GM12878 (cell line): Measurements from ENCODE around the gene OAF. TPM values are rescaled to one million over a fixed set of nuclear protein-coding genes. Genes with fewer than 3 reads are reported as not detected.

ENCODE experiments used
- CEBPB ChIP-seq, 2 experiments: fragments of 150-350 bp in 1 of 2; IDR thresholded peaks; 2 replicates each; pipeline ENCODE4 v1.6.1; 2012 to 2014; ENCODE audit warnings: low read depth in 2 of 2, low read length in 2 of 2, borderline replicate concordance in 1 of 2, inconsistent platforms in 1 of 2
- FOS ChIP-seq: IDR thresholded peaks from 3 replicates; pipeline ENCODE4 v1.6.1; 2011; ENCODE audit warnings: borderline replicate concordance; ENCODE audit not compliant: insufficient read length; ENCODE audit errors: extremely low read depth
- HDAC6 ChIP-seq: fragments of 200-600 bp; sonication (generic); IDR thresholded peaks from one replicate; pipeline ENCODE4 v1.8.0; 2017; ENCODE audit warnings: antibody characterized with exemption; ENCODE audit not compliant: unreplicated experiment
- RBBP5 ChIP-seq: fragments of 200-600 bp; sonication (generic); conservative IDR thresholded peaks from 2 replicates; pipeline ENCODE4 v1.6.1; 2016
- SRF ChIP-seq, 2 experiments: IDR thresholded peaks; 2 replicates each; pipeline ENCODE4 v1.6.1; 2011; ENCODE audit warnings: low read depth in 2 of 2, low read length in 2 of 2, mild to moderate bottlenecking in 1 of 2, moderate library complexity in 1 of 2
- STAT3 ChIP-seq: IDR thresholded peaks from 2 replicates; pipeline ENCODE4 v1.6.1; 2011; ENCODE audit warnings: low read depth, low read length, improper control_type of control experiment
- TBL1XR1 ChIP-seq: IDR thresholded peaks from 2 replicates; pipeline ENCODE4 v1.6.1; 2012; ENCODE audit warnings: low read depth, low read length, improper control_type of control experiment
- ZNF384 ChIP-seq: IDR thresholded peaks from 2 replicates; pipeline ENCODE4 v1.6.1; 2012; ENCODE audit warnings: low read depth, mild to moderate bottlenecking, low read length, improper control_type of control experiment, borderline replicate concordance
- ZNF622 ChIP-seq: fragments of 450-650 bp; IDR thresholded peaks from 2 replicates; pipeline ENCODE4 v1.6.1; 2017; ENCODE audit warnings: mild to moderate bottlenecking, inconsistent platforms
- polyA plus RNA-seq, 11 experiments: library from polyadenylated mRNA; depleted of rRNA in 4 of 11; unstranded in 6 of 11; stranded (reverse) in 5 of 11; fragments of >200 nt; fragmentation: Nextera tagmentation in 4 of 11; fragmentation: Illumina TruSeq in 1 of 11; extraction: Ambion mirVana in 4 of 11; extraction: Trizol in 1 of 11; gene quantifications; 1 replicate in 1 of 11; 2 replicates in 10 of 11; pipeline versions ENCODE4 v1.2.1 to v1.2.3, GENCODE V29; 2011 to 2016; ENCODE audit warnings: inconsistent platforms in 2 of 11, missing spikeins in 2 of 11, low read depth in 1 of 11
- total RNA-seq, 4 experiments: library from RNA; depleted of rRNA in 3 of 4; stranded (reverse); fragments of >200 nt in 3 of 4; fragmentation: Illumina TruSeq in 1 of 4; extraction: Trizol in 1 of 4; gene quantifications; 2 replicates each; pipeline versions ENCODE4 v1.2.1 to v1.2.3, GENCODE V29; 2013 to 2021
- TF ChIP-seq, protein P1 (sequence below): IDR thresholded peaks from 2 replicates; pipeline ENCODE4 v1.6.1; 2011; ENCODE audit warnings: low read depth, mild to moderate bottlenecking, low read length, moderate library complexity, borderline replicate concordance; ENCODE audit errors: extremely low read depth
- TF ChIP-seq, protein P2 (sequence below): fragments of 450-650 bp; IDR thresholded peaks from 2 replicates; pipeline ENCODE4 v1.6.1; 2018; ENCODE audit warnings: mild to moderate bottlenecking, low read depth, moderate library complexity; ENCODE audit not compliant: partially characterized antibody

Gene OAF
- total and polyA plus RNA-seq, 10 of the 15 experiments (the other 5 are each of a cell fraction or from before 2014, with no cell fraction given), result 0.10 to 4.7 (median 1.1) TPM

DNA sequence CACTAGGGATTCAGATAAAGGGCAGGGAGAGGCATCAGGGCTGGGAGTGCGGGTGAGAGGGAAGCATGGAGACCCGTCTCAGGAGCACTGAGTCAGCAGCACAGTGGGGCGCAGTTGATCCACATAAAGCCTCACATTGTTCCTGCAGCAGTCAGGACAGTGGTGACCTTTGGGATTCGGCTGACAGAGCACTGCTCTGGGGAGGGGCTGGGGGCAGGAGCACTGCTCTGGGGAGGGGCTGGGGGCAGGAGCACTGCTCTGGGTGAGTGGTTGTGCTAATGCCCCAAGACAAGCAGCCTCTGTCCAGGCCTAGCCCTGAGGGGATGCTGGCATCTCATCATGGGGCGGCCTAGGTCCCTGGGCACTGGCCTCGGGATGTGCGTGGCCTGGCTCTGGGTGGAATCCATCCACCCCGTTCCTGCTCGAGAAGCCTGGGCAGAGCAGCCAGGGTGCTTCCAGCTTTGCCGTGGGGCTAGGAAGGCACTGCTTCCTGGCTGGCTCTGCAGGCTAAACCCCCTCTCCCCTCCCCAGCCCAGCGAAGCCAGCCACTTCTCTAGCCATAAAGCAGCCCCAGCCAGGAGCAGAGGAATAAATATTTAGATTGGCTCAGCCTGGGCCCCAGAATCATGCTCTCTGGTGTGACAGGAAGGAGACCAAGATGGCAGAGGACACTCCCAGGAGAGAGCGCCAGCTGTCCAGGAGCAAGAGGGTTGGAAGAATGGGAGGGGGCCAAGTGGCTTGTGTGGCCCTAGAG is 7.3 kb downstream of the OAF start (continued):
- no peak for TF ChIP-seq RBBP5
- TF ChIP-seq ZNF384, result no peak
- no peak for TF ChIP-seq ZNF622
- TF ChIP-seq FOS, result no peak
- TF ChIP-seq CEBPB (IDR thresholded peaks at IDR 0.05; ENCODE audit: borderline replicate concordance in 1 of 2, low read depth in 2 of 2, low read length in 2 of 2), result no peak
- no peak for TF ChIP-seq STAT3
- TF ChIP-seq, protein P1, sequence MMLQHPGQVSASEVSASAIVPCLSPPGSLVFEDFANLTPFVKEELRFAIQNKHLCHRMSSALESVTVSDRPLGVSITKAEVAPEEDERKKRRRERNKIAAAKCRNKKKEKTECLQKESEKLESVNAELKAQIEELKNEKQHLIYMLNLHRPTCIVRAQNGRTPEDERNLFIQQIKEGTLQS, result no peak
- TF ChIP-seq, protein P2, sequence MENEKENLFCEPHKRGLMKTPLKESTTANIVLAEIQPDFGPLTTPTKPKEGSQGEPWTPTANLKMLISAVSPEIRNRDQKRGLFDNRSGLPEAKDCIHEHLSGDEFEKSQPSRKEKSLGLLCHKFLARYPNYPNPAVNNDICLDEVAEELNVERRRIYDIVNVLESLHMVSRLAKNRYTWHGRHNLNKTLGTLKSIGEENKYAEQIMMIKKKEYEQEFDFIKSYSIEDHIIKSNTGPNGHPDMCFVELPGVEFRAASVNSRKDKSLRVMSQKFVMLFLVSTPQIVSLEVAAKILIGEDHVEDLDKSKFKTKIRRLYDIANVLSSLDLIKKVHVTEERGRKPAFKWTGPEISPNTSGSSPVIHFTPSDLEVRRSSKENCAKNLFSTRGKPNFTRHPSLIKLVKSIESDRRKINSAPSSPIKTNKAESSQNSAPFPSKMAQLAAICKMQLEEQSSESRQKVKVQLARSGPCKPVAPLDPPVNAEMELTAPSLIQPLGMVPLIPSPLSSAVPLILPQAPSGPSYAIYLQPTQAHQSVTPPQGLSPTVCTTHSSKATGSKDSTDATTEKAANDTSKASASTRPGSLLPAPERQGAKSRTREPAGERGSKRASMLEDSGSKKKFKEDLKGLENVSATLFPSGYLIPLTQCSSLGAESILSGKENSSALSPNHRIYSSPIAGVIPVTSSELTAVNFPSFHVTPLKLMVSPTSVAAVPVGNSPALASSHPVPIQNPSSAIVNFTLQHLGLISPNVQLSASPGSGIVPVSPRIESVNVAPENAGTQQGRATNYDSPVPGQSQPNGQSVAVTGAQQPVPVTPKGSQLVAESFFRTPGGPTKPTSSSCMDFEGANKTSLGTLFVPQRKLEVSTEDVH, result no peak
- TF ChIP-seq HDAC6, result no peak
- TF ChIP-seq SRF (IDR thresholded peaks at IDR 0.05; ENCODE audit: low read depth in 2 of 2, low read length in 2 of 2), result no peak
- no peak for TF ChIP-seq TBL1XR1
